Neural cell (in vitro differentiated cells): ENCODE data around the gene ZNF805. TPM values are rescaled to one million over a fixed set of nuclear protein-coding genes. Genes with fewer than 3 reads are reported as not detected.

Source experiments
- H2AFZ ChIP-seq: fragments of 200-600, 300-800 bp; sonication (generic), shearing (Covaris generic); 2 replicates; pipeline ENCODE4 v1.6.0; 2014; ENCODE audit warnings: low read depth, mild to moderate bottlenecking, antibody characterized with exemption, low read length, moderate library complexity
- H3F3A ChIP-seq: fragments of 200-600 bp; shearing (Covaris generic); 2 replicates; pipeline ENCODE4 v1.6.1; 2016; ENCODE audit warnings: mild to moderate bottlenecking, moderate library complexity, mixed read lengths, antibody characterized with exemption, low read length; ENCODE audit not compliant: insufficient read depth, poor library complexity, severe bottlenecking
- H3K27ac ChIP-seq: fragments of 200-600, 300-800 bp; sonication (generic), shearing (Covaris generic); 2 replicates; pipeline ENCODE4 v1.5.1; 2014; ENCODE audit warnings: mild to moderate bottlenecking, low read length, moderate library complexity
- H3K27me3 ChIP-seq: fragments of 300-800, 200-600 bp; sonication (generic), shearing (Covaris generic); 2 replicates; pipeline ENCODE4 v1.6.0; 2014; ENCODE audit warnings: mild to moderate bottlenecking, low read depth, low read length, moderate library complexity; ENCODE audit not compliant: insufficient read depth
- H3K36me3 ChIP-seq: fragments of 300-800, 200-600 bp; sonication (generic), shearing (Covaris generic); 2 replicates; pipeline ENCODE4 v1.5.1; 2014; ENCODE audit warnings: mild to moderate bottlenecking, antibody characterized with exemption, low read length, moderate library complexity; ENCODE audit not compliant: insufficient read depth
- H3K4me2 ChIP-seq: fragments of 300-800, 200-600 bp; sonication (generic), shearing (Covaris generic); 2 replicates; pipeline ENCODE4 v1.6.0; 2014; ENCODE audit warnings: mild to moderate bottlenecking, low read length
- H3K4me3 ChIP-seq: fragments of 300-800, 200-600 bp; sonication (generic), shearing (Covaris generic); 2 replicates; pipeline ENCODE4 v1.5.1; 2014; ENCODE audit warnings: mild to moderate bottlenecking, low read length, moderate library complexity
- H3K79me2 ChIP-seq: fragments of 200-600 bp; shearing (Covaris generic); replicated peaks from 2 replicates; pipeline ENCODE4 v1.6.0; 2014; ENCODE audit warnings: mild to moderate bottlenecking, low read length, moderate library complexity; ENCODE audit not compliant: insufficient read depth
- H3K9ac ChIP-seq: fragments of 300-800, 200-600 bp; sonication (generic), shearing (Covaris generic); 2 replicates; pipeline ENCODE4 v1.6.1; 2016; ENCODE audit warnings: mild to moderate bottlenecking, low read length, mixed read lengths
- H3K9me2 ChIP-seq: fragments of 200-600 bp; shearing (Covaris generic); 2 replicates; pipeline ENCODE4 v1.6.1; 2016; ENCODE audit warnings: mild to moderate bottlenecking, low read length, mixed read lengths; ENCODE audit not compliant: insufficient read depth
- H3K9me3 ChIP-seq: fragments of 200-600, 300-800 bp; sonication (generic), shearing (Covaris generic); 2 replicates; pipeline ENCODE4 v1.6.1; 2016; ENCODE audit warnings: mild to moderate bottlenecking, mixed run types, low read length, moderate library complexity, mixed read lengths
- H4K20me1 ChIP-seq: fragments of 200-600 bp; shearing (Covaris generic); 2 replicates; pipeline ENCODE4 v1.6.1; 2016; ENCODE audit warnings: mild to moderate bottlenecking, mixed run types; ENCODE audit not compliant: insufficient read depth
- CTCF ChIP-seq: fragments of 450-650 bp; IDR thresholded peaks from 2 replicates; pipeline ENCODE4 v1.5.1; 2014; ENCODE audit warnings: antibody characterized with exemption, mild to moderate bottlenecking, moderate library complexity; ENCODE audit not compliant: poor library complexity, severe bottlenecking
- EP300 ChIP-seq: fragments of 450-650 bp; conservative IDR thresholded peaks from 2 replicates; pipeline ENCODE4 v1.6.1; 2014; ENCODE audit warnings: antibody characterized with exemption, mild to moderate bottlenecking, moderate library complexity; ENCODE audit not compliant: poor library complexity, severe bottlenecking
- EZH2 ChIP-seq: fragments of 200-600, 300-800 bp; shearing (Covaris generic), sonication (generic); IDR thresholded peaks from 2 replicates; pipeline ENCODE4 v1.6.1; 2014; ENCODE audit warnings: antibody characterized with exemption, low read length, borderline replicate concordance, mild to moderate bottlenecking; ENCODE audit not compliant: insufficient read depth, poor library complexity, severe bottlenecking
- MXI1 ChIP-seq: fragments of 450-650 bp; conservative IDR thresholded peaks from 2 replicates; pipeline ENCODE4 v1.6.1; 2014; ENCODE audit warnings: antibody characterized with exemption, mild to moderate bottlenecking; ENCODE audit not compliant: poor library complexity, severe bottlenecking
- POLR2AphosphoS5 ChIP-seq: IDR thresholded peaks from 2 replicates; pipeline ENCODE4 v1.6.1; 2012
- RAD21 ChIP-seq: fragments of 450-650 bp; conservative IDR thresholded peaks from 2 replicates; pipeline ENCODE4 v1.6.1; 2014; ENCODE audit warnings: antibody characterized with exemption, mild to moderate bottlenecking, moderate library complexity
- REST ChIP-seq: IDR thresholded peaks from 2 replicates; pipeline ENCODE4 v1.6.1; 2012; ENCODE audit warnings: borderline replicate concordance
- SMC3 ChIP-seq: fragments of 450-650 bp; conservative IDR thresholded peaks from 2 replicates; pipeline ENCODE4 v1.6.1; 2014; ENCODE audit warnings: antibody characterized with exemption, mild to moderate bottlenecking, moderate library complexity; ENCODE audit not compliant: poor library complexity
- TAF1 ChIP-seq: IDR thresholded peaks from 2 replicates; pipeline ENCODE4 v1.6.1; 2012; ENCODE audit warnings: low read depth
- polyA plus RNA-seq: library from polyadenylated mRNA; depleted of rRNA; stranded (reverse); fragments of >200 nt; gene quantifications from 2 replicates; pipeline ENCODE4 v1.2.3, GENCODE V29; 2014

ZNF805 gene
- polyA plus RNA-seq, 1 donor from 2014 or later = 4.9 TPM

GRCh38 chr19:57244513-57244912 is 4.1 kb downstream of the ZNF805 start:
- H3K9me3 ChIP-seq = no peaks in the 10 kb centered on the region
- no peak overlapping the region for H2AFZ ChIP-seq
- no peak overlapping the region for H3K4me2 ChIP-seq
- H3K36me3 ChIP-seq = no peaks in the 10 kb centered on the region
- no peaks in the 10 kb centered on the region for H3K9me2 ChIP-seq
- H3K27ac ChIP-seq = no peak overlapping the region
- peaks cover 30% of the 10 kb centered on the region for H3K79me2 ChIP-seq
- TF ChIP-seq CTCF (no peak), EP300 (no peak), MXI1 (no peak)
- H3F3A ChIP-seq = peaks cover 3% of the 10 kb centered on the region
- H3K9ac ChIP-seq = no peak overlapping the region
- no peak overlapping the region for H3K4me3 ChIP-seq
- no peaks in the 10 kb centered on the region for H3K27me3 ChIP-seq
- H4K20me1 ChIP-seq = no peaks in the 10 kb centered on the region

GRCh38 chr19:57245066-57245465 is 4.6 kb downstream of the ZNF805 start:
- H3K27ac ChIP-seq = no peak overlapping the region

GRCh38 chr19:57245959-57246358 is 5.5 kb downstream of the ZNF805 start:
- no peaks in the 10 kb centered on the region for H4K20me1 ChIP-seq
- no peaks in the 10 kb centered on the region for H3K9me2 ChIP-seq
- no peak overlapping the region for H3K9ac ChIP-seq
- no peak for TF ChIP-seq RAD21
- TF ChIP-seq REST = no peak
- TF ChIP-seq EZH2 = no peak
- TF ChIP-seq MXI1 = no peak
- TF ChIP-seq TAF1 = no peak
- no peak for TF ChIP-seq CTCF
- TF ChIP-seq POLR2AphosphoS5 = no peak
- no peak for TF ChIP-seq SMC3
- TF ChIP-seq EP300 = no peak
- no peaks in the 10 kb centered on the region for H3K27me3 ChIP-seq
- no peaks in the 10 kb centered on the region for H3F3A ChIP-seq
- H3K9me3 ChIP-seq = no peaks in the 10 kb centered on the region
- H3K4me3 ChIP-seq = no peak overlapping the region
- H3K4me2 ChIP-seq = no peak overlapping the region
- H3K27ac ChIP-seq = no peak overlapping the region
- no peaks in the 10 kb centered on the region for H3K36me3 ChIP-seq
- peaks cover 27% of the 10 kb centered on the region for H3K79me2 ChIP-seq
- no peak overlapping the region for H2AFZ ChIP-seq

More at GRCh38 chr19:57245066-57245465, 4.6 kb downstream of the ZNF805 start:
- no peak overlapping the region for H3K4me2 ChIP-seq
- H4K20me1 ChIP-seq = no peaks in the 10 kb centered on the region
- H3K4me3 ChIP-seq = no peak overlapping the region
- peaks cover 30% of the 10 kb centered on the region for H3K79me2 ChIP-seq
- H3K9ac ChIP-seq = no peak overlapping the region
- H3K9me3 ChIP-seq = no peaks in the 10 kb centered on the region
- no peak overlapping the region for H2AFZ ChIP-seq
- no peaks in the 10 kb centered on the region for H3K27me3 ChIP-seq
- H3K36me3 ChIP-seq = no peaks in the 10 kb centered on the region
- peaks cover 1% of the 10 kb centered on the region for H3F3A ChIP-seq
- TF ChIP-seq EP300 (no peak), SMC3 (no peak)
- no peaks in the 10 kb centered on the region for H3K9me2 ChIP-seq
